ENCODE data around the gene SLC25A33.

GRCh38 chr1:9606458-9606857 is 67.2 kb downstream of the SLC25A33 start:
- TF ChIP-seq CTCF (IDR thresholded peaks at IDR 0.05) (no peak), POLR2A (IDR thresholded peaks at IDR 0.05) (no peak)

Data from adrenal gland (tissue), 5 donors.